Neural progenitor cell (in vitro differentiated cells): ENCODE data around the gene LRRC25. TPM values are rescaled to one million over a fixed set of nuclear protein-coding genes. Genes with fewer than 3 reads are reported as not detected.
"Not testable (repeated sequence)": the region's sequence is repeated elsewhere in the genome, so short reads cannot be mapped to it uniquely, and the experiment has no call there.

ENCODE experiments used
- DNase-seq: peaks from one replicate; pipeline ENCODE4 v3.0.0-alpha.2; 2016; ENCODE audit warnings: low spot score
- H2AFZ ChIP-seq: fragments of 200-600 bp; sonication (generic); replicated peaks from 2 replicates; pipeline ENCODE4 v1.6.1; 2016; ENCODE audit warnings: antibody characterized with exemption
- H3F3A ChIP-seq: fragments of 200-600 bp; sonication (generic); 2 replicates; pipeline ENCODE4 v1.6.1; 2016; ENCODE audit warnings: antibody characterized with exemption, low read depth
- H3K27ac ChIP-seq: fragments of 200-600 bp; sonication (generic); 2 replicates; pipeline ENCODE4 v1.5.1; 2016; ENCODE audit warnings: mild to moderate bottlenecking
- H3K27me3 ChIP-seq: fragments of 200-600 bp; sonication (generic); 2 replicates; pipeline ENCODE4 v1.6.1; 2016; ENCODE audit warnings: mild to moderate bottlenecking, moderate library complexity
- H3K36me3 ChIP-seq: fragments of 200-600 bp; sonication (generic); 2 replicates; pipeline ENCODE4 v1.5.1; 2016
- H3K4me1 ChIP-seq: fragments of 200-600 bp; sonication (generic); 2 replicates; pipeline ENCODE4 v1.6.1; 2016; ENCODE audit warnings: mixed run types
- H3K4me2 ChIP-seq: fragments of 200-600 bp; sonication (generic); 2 replicates; pipeline ENCODE4 v1.6.1; 2016
- H3K4me3 ChIP-seq: fragments of 200-600 bp; sonication (generic); 2 replicates; pipeline ENCODE4 v1.5.1; 2016
- H3K79me2 ChIP-seq: fragments of 200-600 bp; sonication (generic); 2 replicates; pipeline ENCODE4 v1.6.1; 2016; ENCODE audit warnings: low read depth
- H3K9ac ChIP-seq: fragments of 200-600 bp; sonication (generic); 2 replicates; pipeline ENCODE4 v1.6.1; 2016
- H3K9me3 ChIP-seq: fragments of 200-600 bp; sonication (generic); 2 replicates; pipeline ENCODE4 v1.5.1; 2016; ENCODE audit warnings: low read depth
- H4K20me1 ChIP-seq: fragments of 200-600 bp; sonication (generic); 2 replicates; pipeline ENCODE4 v1.6.1; 2016; ENCODE audit warnings: low read depth
- H3K27ac Mint-ChIP-seq: 3 replicates; pipeline ENCODE4 v1.8.0; 2021; ENCODE audit warnings: mixed read lengths
- H3K27me3 Mint-ChIP-seq: 2 replicates; pipeline ENCODE4 v1.8.0; 2022; ENCODE audit warnings: low read depth, mild to moderate bottlenecking, inconsistent platforms, moderate library complexity, mixed read lengths; ENCODE audit not compliant: insufficient read depth
- H3K36me3 Mint-ChIP-seq: 3 replicates; pipeline ENCODE4 v1.8.0; 2021; ENCODE audit warnings: mixed read lengths
- H3K4me1 Mint-ChIP-seq: 3 replicates; pipeline ENCODE4 v1.8.0; 2021; ENCODE audit warnings: mixed read lengths
- H3K4me3 Mint-ChIP-seq: 3 replicates; pipeline ENCODE4 v1.8.0; 2021; ENCODE audit warnings: mild to moderate bottlenecking, moderate library complexity, mixed read lengths
- H3K9me3 Mint-ChIP-seq: 3 replicates; pipeline ENCODE4 v1.8.0; 2020; ENCODE audit warnings: mixed read lengths
- CTCF ChIP-seq: fragments of 200-600 bp; sonication (generic); IDR thresholded peaks from 2 replicates; pipeline ENCODE4 v1.5.1; 2017; ENCODE audit warnings: antibody characterized with exemption, mild to moderate bottlenecking
- EZH2 ChIP-seq: fragments of 200-600 bp; sonication (generic); IDR thresholded peaks from 2 replicates; pipeline ENCODE4 v1.6.1; 2017; ENCODE audit warnings: antibody characterized with exemption, mild to moderate bottlenecking, moderate library complexity
- EZH2phosphoT487 ChIP-seq: fragments of 200-600 bp; sonication (generic); IDR thresholded peaks from 2 replicates; pipeline ENCODE4 v1.6.1; 2017; ENCODE audit warnings: antibody characterized with exemption
- total RNA-seq: library from RNA; depleted of rRNA; stranded (reverse); fragments of >200 nt; gene quantifications from 2 replicates; pipeline ENCODE4 v1.2.3, GENCODE V29; 2015; ENCODE audit warnings: low replicate concordance

The LRRC25 gene
- total RNA-seq, 1 donor from 2014 or later: not detected

GRCh38 chr19:18408053-18408476 is 10.6 kb upstream of the LRRC25 start:
- no peaks in the 10 kb centered on the region for H3K36me3 Mint-ChIP-seq
- Histone ChIP-seq H2AFZ (no peak overlapping the region), H3K27ac (no peak overlapping the region), H3K36me3 (no peaks in the 10 kb centered on the region), H3K9me3 (no peaks in the 10 kb centered on the region), H3K4me1 (no peaks in the 10 kb centered on the region), H3K4me3 (no peak overlapping the region), H3K9ac (no peak overlapping the region), H3F3A (no peaks in the 10 kb centered on the region), H3K4me2 (no peak overlapping the region), H3K27me3 (peaks cover 15% of the 10 kb centered on the region), H4K20me1 (no peaks in the 10 kb centered on the region), H3K79me2 (no peaks in the 10 kb centered on the region)
- no peak overlapping the region for H3K4me3 Mint-ChIP-seq
- no peak overlapping the region for H3K27ac Mint-ChIP-seq
- H3K9me3 Mint-ChIP-seq: peaks cover 2% of the 10 kb centered on the region
- peak; percentile 47 for DNase-seq
- H3K4me1 Mint-ChIP-seq: peaks cover 11% of the 10 kb centered on the region
- TF ChIP-seq CTCF (peak; percentile 55), EZH2 (no peak), EZH2phosphoT487 (no peak)
- H3K27me3 Mint-ChIP-seq: peaks cover 21% of the 10 kb centered on the region

GRCh38 chr19:18406749-18407148 is 9.3 kb upstream of the LRRC25 start:
- no peaks in the 10 kb centered on the region for H3K36me3 ChIP-seq
- Mint-ChIP-seq H3K4me3 (no peak overlapping the region), H3K4me1 (peaks cover 22% of the 10 kb centered on the region), H3K36me3 (no peaks in the 10 kb centered on the region), H3K27me3 (peaks cover 14% of the 10 kb centered on the region), H3K9me3 (no peaks in the 10 kb centered on the region), H3K27ac (no peak overlapping the region)
- no peaks in the 10 kb centered on the region for H3K9me3 ChIP-seq
- DNase-seq: no peak
- H2AFZ ChIP-seq: no peak overlapping the region
- H3K4me2 ChIP-seq: no peak overlapping the region
- H4K20me1 ChIP-seq: no peaks in the 10 kb centered on the region
- no peaks in the 10 kb centered on the region for H3K4me1 ChIP-seq
- no peaks in the 10 kb centered on the region for H3K79me2 ChIP-seq
- H3K9ac ChIP-seq: no peak overlapping the region
- peaks cover 11% of the 10 kb centered on the region for H3K27me3 ChIP-seq
- H3K27ac ChIP-seq: no peak overlapping the region
- H3K4me3 ChIP-seq: no peak overlapping the region
- TF ChIP-seq CTCF (no peak), EZH2 (no peak), EZH2phosphoT487 (no peak)
- no peaks in the 10 kb centered on the region for H3F3A ChIP-seq

GRCh38 chr19:18405754-18406153 is 8.3 kb upstream of the LRRC25 start:
- not testable (repeated sequence) for H3K27ac Mint-ChIP-seq, H3K4me3 ChIP-seq, H4K20me1 ChIP-seq, H3K9me3 ChIP-seq, DNase-seq, H3K9me3 Mint-ChIP-seq, H3K27me3 ChIP-seq, H2AFZ ChIP-seq, H3K27ac ChIP-seq, H3K4me3 Mint-ChIP-seq, H3K9ac ChIP-seq, H3K4me2 ChIP-seq, H3K36me3 ChIP-seq, H3K79me2 ChIP-seq, H3K36me3 Mint-ChIP-seq, H3F3A ChIP-seq, H3K4me1 ChIP-seq
- Mint-ChIP-seq H3K27me3 (peaks cover 12% of the 10 kb centered on the region), H3K4me1 (peaks cover 25% of the 10 kb centered on the region)

GRCh38 chr19:18402455-18403248 is 5.2 kb upstream of the LRRC25 start:
- not testable (repeated sequence) for H3K4me3 Mint-ChIP-seq, H3K9me3 ChIP-seq, H3K4me3 ChIP-seq, H2AFZ ChIP-seq, H3K4me2 ChIP-seq, DNase-seq, H3K9ac ChIP-seq, H3K27me3 ChIP-seq, H4K20me1 ChIP-seq, H3K27ac ChIP-seq, H3K36me3 Mint-ChIP-seq, H3F3A ChIP-seq, H3K36me3 ChIP-seq, H3K9me3 Mint-ChIP-seq, H3K4me1 ChIP-seq, H3K27me3 Mint-ChIP-seq, H3K79me2 ChIP-seq
- H3K27ac Mint-ChIP-seq: peak overlapping the region; percentile 74
- peaks cover 20% of the 10 kb centered on the region for H3K4me1 Mint-ChIP-seq
